PC-9 (cell line): Measurements from ENCODE around the gene FHDC1.

Experiments
- EZH2 ChIP-seq: fragments of 200-600 bp; sonication (generic); IDR thresholded peaks from 2 replicates; pipeline ENCODE4 v1.8.0; 2017; ENCODE audit warnings: antibody characterized with exemption, low read depth
- TF ChIP-seq, protein P1 (sequence below): fragments of 200-600 bp; sonication (generic); conservative IDR thresholded peaks from 2 replicates; pipeline ENCODE4 v1.6.1; 2017; ENCODE audit warnings: mixed run types, antibody characterized with exemption, mild to moderate bottlenecking, moderate library complexity

DNA sequence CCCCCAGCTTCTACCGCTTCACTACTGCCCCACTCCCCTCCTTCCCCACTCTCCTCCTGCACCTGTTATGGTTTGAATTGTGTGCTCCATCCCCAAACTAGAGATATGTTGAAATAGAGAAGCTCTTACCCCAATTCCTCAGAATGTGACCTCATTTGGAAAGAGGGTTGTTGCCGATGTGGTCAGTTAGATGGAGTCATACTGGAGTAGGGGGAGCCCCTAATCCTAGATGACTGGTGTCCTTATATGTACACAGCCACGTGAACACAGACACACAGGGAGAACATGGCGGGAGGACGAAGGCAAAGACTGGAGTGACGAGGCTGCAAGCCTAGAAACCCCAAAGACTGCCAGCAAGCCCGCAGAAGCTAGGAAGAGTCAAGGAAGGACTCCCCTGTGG lies 84.3 kb downstream of the FHDC1 start:
- TF ChIP-seq, protein P1, sequence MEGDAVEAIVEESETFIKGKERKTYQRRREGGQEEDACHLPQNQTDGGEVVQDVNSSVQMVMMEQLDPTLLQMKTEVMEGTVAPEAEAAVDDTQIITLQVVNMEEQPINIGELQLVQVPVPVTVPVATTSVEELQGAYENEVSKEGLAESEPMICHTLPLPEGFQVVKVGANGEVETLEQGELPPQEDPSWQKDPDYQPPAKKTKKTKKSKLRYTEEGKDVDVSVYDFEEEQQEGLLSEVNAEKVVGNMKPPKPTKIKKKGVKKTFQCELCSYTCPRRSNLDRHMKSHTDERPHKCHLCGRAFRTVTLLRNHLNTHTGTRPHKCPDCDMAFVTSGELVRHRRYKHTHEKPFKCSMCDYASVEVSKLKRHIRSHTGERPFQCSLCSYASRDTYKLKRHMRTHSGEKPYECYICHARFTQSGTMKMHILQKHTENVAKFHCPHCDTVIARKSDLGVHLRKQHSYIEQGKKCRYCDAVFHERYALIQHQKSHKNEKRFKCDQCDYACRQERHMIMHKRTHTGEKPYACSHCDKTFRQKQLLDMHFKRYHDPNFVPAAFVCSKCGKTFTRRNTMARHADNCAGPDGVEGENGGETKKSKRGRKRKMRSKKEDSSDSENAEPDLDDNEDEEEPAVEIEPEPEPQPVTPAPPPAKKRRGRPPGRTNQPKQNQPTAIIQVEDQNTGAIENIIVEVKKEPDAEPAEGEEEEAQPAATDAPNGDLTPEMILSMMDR = no peak
- TF ChIP-seq EZH2 = no peak
